NT2/D1 (cell line): ENCODE data around the gene MAP1LC3B2.

Experiments
- DNase-seq: peaks from one replicate; pipeline ENCODE4 v3.0.0-alpha.2; 2011; ENCODE audit warnings: low read depth, low spot score
- H3K27me3 ChIP-seq: 2 replicates; pipeline ENCODE4 v1.6.0; 2011; ENCODE audit warnings: mild to moderate bottlenecking; ENCODE audit not compliant: insufficient read length, insufficient read depth
- H3K36me3 ChIP-seq: 2 replicates; pipeline ENCODE4 v1.6.1; 2011; ENCODE audit warnings: mild to moderate bottlenecking, low read length, mixed read lengths; ENCODE audit not compliant: insufficient read depth, insufficient read length
- H3K4me1 ChIP-seq: 2 replicates; pipeline ENCODE4 v1.5.1; 2011; ENCODE audit not compliant: insufficient read depth, insufficient read length
- H3K4me3 ChIP-seq: 2 replicates; pipeline ENCODE4 v1.5.1; 2011; ENCODE audit warnings: low read depth; ENCODE audit not compliant: insufficient read length
- H3K9ac ChIP-seq: 2 replicates; pipeline ENCODE4 v1.6.0; 2011; ENCODE audit warnings: low read depth; ENCODE audit not compliant: insufficient read length
- H3K9me3 ChIP-seq: 2 replicates; pipeline ENCODE4 v1.5.1; 2011; ENCODE audit warnings: mild to moderate bottlenecking, low read length; ENCODE audit not compliant: insufficient read depth
- SUZ12 ChIP-seq: IDR thresholded peaks from 2 replicates; pipeline ENCODE4 v1.6.1; 2011; ENCODE audit not compliant: insufficient read length, insufficient read depth; ENCODE audit errors: extremely low read depth
- YY1 ChIP-seq: IDR thresholded peaks from 2 replicates; pipeline ENCODE4 v1.6.1; 2011; ENCODE audit not compliant: insufficient read length, insufficient read depth
- ZNF274 ChIP-seq: IDR thresholded peaks from 2 replicates; pipeline ENCODE4 v1.6.1; 2011; ENCODE audit warnings: mild to moderate bottlenecking, low read depth, low read length

Gene MAP1LC3B2

DNA sequence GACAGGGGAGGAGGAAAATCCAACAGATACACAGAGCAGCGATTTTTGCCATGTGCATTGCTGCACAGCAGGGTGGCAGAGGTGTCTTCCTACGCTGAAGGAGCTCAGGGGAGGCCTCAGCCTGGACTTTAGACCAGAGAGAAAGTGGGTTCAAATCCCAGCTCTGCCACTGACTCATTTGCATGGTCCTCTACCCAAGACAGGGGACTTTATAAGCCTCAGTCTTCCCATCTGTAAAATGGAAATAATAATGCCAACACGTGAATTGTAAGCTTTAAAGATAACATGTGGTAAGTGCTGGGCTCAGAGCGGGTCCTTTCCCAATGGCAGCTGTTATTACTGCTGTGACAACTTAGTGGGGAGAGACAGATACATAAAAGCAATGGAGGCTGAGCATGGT is 62.0 kb downstream of the MAP1LC3B2 start:
- TF ChIP-seq ZNF274 (no peak), SUZ12 (no peak), YY1 (no peak)
- Histone ChIP-seq H3K4me3 (no peak overlapping the region), H3K36me3 (no peaks in the 10 kb centered on the region), H3K9ac (peak overlapping the region; percentile 26), H3K4me1 (peaks cover 2% of the 10 kb centered on the region), H3K9me3 (peaks cover 27% of the 10 kb centered on the region), H3K27me3 (no peaks in the 10 kb centered on the region)
- DNase-seq, result no peak

DNA sequence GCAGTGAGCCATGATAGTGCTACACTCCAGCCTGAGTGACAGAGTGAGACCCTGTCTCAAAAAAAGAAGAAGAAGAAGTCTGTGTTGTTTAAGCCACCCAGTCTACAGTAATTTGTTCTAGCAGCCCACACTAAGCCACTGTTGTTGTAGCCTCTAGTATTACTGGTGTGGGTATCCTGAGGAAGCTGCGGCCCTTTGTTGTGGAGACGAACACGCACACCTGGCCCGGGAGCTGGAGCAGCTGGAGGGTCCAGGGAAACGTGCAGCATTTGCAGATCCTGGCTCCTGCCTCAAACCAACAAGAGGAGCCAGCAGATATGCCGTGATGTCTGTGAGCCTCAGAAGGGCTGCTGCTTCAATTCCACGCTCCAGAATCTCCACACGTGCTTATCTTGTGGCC is 65.3 kb downstream of the MAP1LC3B2 start:
- H3K27me3 ChIP-seq, result no peaks in the 10 kb centered on the region
- peaks cover 19% of the 10 kb centered on the region for H3K9me3 ChIP-seq
- H3K36me3 ChIP-seq, result no peaks in the 10 kb centered on the region
- H3K9ac ChIP-seq, result no peak overlapping the region
- no peak overlapping the region for H3K4me3 ChIP-seq
- H3K4me1 ChIP-seq, result peaks cover 3% of the 10 kb centered on the region
- TF ChIP-seq ZNF274 (no peak), YY1 (no peak), SUZ12 (no peak)
- DNase-seq, result no peak

DNA sequence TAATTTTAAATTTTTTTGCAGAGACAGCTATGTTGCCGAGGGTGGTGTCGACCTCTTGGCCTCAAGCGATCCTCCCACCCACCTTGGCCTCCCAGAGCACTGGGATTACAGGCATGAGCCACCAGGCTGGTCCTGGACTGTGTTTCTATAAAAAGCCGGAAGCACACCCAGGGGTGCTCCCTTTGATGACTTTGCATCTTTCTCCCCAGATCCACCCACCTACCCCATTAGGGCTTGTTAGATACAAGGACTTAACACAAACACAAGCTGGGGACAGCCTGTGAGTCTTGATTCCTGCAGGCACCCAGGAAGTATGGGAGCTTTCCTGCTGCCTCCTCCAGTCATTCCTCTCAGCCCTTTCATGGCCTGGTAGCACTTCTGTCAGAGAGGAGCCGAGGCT is 67.0 kb downstream of the MAP1LC3B2 start:
- Histone ChIP-seq H3K4me1 (peaks cover 8% of the 10 kb centered on the region), H3K9me3 (peaks cover 19% of the 10 kb centered on the region), H3K9ac (no peak overlapping the region), H3K27me3 (no peaks in the 10 kb centered on the region), H3K36me3 (no peaks in the 10 kb centered on the region), H3K4me3 (no peak overlapping the region)
- no peak for TF ChIP-seq SUZ12
- TF ChIP-seq ZNF274, result no peak
- no peak for TF ChIP-seq YY1
- no peak for DNase-seq
